ENCODE results near the gene OXGR1.
"Not testable (repeated sequence)": the region's sequence is repeated elsewhere in the genome, so short reads cannot be mapped to it uniquely, and the experiment has no call there.

OXGR1 gene

DNA sequence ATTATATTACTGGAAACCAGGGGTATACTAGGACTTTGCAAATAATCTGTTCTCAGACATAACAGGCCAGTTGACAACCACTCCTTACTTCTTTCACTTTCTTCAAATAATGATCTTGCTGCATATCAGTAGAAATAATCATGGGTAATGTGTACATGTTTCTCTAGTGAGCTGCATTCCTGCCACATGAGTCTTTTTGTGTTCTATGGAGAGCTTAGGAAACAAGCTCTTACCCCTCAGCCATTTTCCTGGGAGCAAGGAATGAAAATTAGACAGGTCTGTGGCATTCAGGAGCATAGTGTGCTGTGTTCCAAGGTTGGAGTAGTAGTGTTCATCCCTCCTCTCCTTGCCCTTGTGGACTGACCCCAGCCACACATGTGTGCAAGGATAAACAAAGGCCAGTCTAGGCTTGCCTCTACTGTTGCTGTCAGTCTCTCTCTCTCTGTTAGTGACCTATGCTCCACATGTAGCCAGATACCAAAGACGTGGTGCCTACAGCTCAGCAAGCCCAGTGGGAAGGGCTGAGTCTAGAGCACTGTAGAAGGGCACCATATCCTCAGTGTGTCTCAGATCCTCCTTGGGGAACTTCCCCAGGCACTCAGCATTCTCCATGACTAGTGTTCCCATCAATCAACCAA lies 11.5 kb upstream of the OXGR1 start:
- no peak for DNase-seq (ENCODE audit: low spot score)

DNA sequence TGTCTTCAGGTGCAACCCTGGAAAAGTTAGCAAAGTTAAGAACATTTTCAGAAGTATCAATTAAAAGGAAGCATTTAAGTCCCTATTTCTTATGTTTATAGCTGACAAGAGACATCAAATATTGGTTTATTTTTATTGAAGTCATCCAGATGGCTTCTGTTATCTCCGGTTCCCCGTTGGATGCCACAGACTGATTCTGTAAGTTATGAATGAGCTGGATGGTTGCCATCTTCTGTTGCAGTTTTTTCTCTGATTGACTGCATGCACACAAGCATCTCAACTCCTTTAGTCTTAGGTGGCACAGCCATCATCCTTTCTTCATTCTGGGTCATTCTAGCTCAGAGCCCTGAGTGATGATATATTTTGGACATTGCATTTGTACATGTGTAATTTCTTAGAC lies 10.6 kb upstream of the OXGR1 start:
- DNase-seq (ENCODE audit: low spot score), result no peak

DNA sequence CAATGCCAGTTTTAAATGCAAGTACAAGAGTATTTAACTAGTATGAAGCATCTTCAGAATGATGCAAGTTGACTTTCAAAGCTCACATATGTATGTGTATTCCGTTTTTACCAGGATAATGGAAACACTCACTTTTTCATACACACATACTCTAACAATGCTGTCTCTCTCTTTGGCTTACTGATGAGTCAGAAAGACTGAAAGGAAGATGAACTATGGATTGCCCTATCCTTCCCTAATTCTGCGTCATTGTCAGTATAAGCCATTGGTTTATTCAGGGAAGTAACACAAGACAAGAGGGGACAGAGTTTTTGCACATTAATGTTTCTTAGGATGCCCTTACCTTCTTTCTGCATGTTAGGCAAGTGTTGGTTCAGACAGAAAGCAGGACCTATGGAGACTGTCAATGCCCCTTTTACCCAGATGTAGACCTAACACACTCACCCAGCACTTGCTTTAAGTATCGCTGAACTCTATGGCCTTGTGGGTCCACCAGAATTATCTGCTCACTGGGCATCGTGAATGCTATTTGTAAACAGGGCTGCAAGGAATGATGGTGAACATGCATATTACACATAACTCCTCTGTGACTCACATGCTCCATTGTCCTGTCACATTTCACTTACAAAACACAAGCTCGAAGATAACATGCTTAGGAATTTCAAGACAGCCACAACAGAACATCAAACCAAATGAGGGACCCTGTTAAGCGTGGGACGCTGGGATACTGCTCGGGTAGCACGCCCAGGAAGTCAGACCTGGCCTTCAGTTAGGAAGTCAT lies 10.0 kb upstream of the OXGR1 start:
- DNase-seq (ENCODE audit: low spot score), result no peak

DNA sequence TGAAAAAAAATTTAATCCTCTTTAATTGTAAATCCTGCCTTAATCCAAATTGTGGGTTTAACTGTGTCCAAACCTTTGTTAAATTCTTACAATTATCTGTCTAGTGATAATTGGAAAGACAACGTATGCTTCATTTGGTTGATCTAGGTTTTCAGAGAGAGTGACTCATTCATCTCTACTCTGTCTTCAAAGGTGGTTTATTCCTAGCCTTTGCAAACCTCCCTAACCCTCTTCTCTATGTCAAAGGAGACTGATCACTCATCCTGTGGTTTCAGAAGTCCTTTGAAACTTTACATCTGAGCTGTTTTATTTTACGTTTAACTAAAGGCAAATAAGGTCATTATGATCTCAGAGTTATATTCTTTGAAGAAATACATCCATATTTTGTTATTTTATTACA lies 8.8 kb upstream of the OXGR1 start:
- no peak for DNase-seq (ENCODE audit: low spot score)

DNA sequence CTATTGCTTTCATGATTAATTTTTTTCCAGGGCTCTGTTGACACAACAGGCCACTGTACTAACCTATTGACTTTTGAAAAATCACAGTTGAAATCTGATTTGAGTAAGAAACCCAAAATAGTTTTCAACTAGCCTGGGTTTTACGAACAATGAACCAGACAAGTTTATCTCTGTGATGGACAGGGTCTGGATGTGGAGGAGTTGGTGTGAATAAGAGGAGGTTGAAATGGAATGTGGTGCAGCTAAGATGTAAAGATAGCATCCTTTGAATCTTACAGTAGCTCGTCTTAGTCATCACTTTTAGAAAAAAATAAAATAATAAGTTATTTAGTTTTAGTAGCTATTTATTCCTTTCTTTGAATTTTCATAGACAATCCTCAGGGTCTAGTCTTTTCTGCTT lies 8.3 kb upstream of the OXGR1 start:
- no peak for DNase-seq (ENCODE audit: low spot score)

DNA sequence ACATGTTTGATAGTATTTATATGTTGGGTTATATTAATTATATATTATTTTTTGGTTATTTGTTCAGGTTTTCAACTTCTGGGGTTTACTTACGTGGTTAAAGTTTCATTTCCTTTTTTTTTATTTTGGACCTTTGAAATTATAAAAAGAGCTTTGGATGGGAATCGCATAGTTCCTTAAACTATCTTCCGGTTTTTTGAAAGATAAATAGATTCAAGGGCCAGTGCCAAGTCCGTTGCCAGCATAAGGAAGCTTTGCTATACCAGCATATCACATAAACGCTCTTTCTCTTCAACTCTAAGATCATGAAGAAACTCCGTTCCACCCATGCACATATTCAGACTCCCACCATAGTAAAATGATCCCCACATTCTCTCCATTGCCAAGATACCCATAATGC lies 7.4 kb upstream of the OXGR1 start:
- DNase-seq (ENCODE audit: low spot score), result no peak

DNA sequence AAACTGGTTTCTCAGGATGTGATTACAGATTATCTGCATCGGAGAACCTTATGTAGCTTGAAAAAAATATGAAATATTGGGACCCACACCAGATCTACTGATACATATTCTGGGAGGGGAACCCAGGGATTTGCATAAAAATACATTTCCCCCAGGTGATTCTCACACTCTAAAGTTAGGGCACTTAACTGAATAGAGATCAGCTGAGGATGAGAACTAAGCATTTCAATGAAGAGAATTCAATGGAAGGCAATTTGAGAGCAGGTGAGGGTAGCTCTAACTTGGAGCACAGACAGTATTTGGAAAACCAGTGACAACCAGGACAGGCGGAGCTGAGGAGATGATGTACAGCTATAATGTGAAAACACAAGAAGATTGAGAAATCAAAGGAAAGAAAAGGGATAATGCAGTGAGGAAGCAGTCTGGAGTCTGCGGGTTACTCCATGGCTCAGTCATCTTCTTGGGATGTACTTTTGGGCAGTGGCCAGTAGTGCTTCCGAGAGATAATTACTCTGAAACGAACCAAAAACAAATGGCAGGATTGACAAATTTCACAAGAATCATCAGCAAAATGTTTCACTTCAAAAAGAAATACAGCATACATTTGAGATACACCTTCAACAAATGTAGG lies 6.1 kb upstream of the OXGR1 start:
- DNase-seq (ENCODE audit: low spot score), result no peak

DNA sequence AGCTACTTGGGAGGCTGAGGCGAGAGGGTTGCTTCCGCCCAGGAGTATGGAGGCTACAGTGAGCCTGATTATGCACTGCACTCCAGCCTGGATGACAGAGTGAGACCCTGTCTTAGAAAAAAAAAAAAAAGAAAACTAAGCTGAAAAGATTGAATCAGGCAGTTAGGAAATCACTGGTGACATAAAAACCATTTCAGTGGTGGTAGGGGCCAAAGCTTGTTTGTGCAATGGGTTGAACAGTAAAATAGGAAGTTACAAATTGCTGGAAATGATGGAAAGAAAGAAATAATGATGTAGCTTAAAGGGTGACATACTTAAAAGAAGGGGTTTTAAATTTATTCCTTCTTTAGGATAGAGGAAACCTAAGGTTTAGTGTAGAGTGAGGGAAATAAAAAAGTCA lies 4.8 kb upstream of the OXGR1 start:
- no peak for DNase-seq (ENCODE audit: low spot score)

DNA sequence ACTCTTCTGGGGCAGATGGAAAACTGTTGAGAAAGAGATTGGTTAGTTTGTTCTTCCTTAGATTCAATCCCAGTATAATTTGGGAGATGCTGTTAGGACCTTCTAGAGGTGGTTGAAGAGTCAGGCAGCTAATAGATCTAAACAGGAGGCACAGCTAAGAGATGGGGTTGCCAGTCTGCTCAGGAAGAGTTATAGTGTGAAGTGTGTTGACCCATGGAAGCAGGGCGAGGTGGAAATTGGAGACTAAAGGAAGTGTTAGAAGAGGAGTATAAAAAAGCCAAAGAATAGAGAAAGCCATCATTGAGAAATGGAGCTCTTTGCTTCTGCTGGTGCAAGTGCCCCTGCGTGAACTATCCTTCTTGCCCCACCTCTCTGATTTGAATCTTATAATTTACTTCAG lies 3.8 kb upstream of the OXGR1 start:
- DNase-seq (ENCODE audit: low spot score), result no peak

DNA sequence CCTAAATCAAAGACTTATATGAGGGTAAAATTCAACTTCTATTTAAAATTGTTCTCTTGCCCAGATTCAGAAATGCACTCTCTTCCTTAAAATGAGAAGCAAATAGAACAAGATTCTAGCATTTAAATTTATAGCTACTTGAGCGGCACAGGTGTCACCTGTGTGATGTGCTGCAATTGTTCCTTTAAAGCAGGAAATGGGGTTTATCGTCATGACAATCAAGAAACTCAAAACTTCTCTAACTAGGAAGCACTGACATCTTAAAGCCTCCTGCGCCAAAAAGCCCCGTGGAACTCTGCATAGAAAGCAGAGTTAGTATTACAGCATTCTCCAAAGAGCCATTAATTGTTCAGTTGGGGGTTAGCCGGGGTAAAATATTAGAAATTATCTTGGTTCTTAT lies 2.6 kb upstream of the OXGR1 start:
- DNase-seq (ENCODE audit: low spot score), result no peak

DNA sequence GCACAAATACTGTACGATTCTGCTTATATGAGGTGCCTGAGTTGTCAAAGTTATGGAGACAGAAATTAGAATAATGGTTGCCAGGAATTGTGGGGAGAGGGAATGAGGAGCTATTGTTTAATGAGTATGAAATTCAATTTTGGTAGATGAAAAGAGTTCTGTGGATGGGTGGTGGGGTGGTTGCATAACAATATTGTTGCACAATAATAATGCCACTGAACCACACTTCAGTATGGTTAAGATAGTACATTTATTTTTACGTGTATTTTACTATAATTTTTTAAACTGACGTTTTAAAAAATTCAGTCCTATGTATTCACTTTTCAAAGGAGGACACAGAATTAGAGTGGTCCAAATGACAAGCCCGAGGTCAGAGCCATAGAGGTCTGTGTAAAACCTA lies 1.8 kb upstream of the OXGR1 start:
- DNase-seq (ENCODE audit: low spot score), result no peak

DNA sequence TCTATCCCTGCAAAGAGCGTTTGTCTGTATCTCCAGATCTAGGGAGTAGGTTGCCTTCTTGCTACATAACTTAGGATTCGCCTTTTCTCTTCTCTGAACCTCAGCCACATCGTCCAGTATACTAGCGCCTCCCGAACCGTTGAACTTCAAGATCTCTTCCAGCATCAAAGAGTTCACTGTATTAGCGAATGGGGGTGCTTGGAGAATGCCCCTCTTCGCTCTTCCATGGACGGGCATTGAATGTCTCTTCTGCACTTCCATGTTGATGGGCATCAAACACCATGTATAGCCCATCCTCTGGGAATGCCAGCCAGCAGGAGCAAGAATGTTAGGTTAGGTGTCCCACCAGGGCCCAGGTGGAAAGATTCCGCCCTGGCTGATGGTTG lies 575 bp upstream of the OXGR1 start:
- no peak for DNase-seq (ENCODE audit: low spot score)

DNA sequence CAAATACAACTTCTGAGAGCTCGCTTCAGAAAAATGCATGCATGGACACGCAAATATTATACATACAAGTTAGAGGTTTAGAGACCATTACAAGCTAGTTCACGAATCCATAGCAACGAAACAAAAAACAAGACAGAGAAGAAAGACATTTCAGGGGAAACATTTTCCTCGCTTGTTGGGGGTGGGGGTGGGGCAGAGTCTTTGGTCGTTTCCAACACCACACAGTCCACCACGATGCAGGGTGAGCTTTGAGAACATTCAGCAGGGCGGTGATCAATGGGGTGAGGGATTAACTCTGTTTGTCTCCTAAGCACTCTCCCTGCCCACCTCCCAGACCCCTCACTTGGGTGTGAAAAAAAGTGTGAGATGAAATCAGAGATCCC lies 651 bp downstream of the OXGR1 start:
- peak; percentile 5 for DNase-seq (ENCODE audit: low spot score)

DNA sequence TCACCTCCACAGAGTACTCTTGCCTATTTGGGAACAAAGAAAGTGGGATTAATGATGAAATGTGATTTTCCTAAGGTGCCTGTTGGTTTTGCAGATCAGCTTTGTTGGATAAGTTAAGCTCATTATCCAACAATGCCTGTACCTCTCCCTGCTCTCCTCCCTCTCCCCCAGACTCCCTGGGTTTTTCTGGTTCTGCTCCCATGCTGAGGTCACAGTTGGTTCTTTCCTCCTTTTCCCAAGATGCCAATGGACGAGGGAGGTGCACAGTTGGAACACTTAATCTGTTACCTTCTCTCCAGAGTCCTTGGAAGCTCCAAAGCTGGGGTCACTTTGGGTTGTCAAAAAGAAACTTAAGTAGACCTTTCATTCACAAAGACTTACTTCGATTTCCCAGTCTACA lies 1.6 kb downstream of the OXGR1 start:
- no peak for DNase-seq (ENCODE audit: low spot score)

DNA sequence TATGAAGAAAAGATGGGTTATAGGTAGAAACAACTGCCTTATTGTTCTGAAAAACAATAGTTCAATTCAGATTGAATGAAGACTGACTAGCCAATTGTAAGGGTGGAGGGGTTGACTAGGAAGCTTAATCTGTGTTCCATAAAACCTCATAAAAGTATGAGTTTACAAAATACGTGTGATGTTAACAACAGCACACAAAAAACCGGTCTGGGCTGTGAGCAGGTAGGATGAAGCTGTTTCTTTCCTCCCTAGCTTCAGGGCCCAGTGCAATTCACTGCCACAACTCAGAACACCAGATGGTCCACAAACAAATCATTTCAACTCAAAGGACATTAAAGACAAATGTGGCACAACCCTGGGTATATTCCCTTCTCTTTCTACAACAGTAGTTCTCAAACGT lies 3.2 kb downstream of the OXGR1 start:
- DNase-seq (ENCODE audit: low spot score), result no peak

DNA sequence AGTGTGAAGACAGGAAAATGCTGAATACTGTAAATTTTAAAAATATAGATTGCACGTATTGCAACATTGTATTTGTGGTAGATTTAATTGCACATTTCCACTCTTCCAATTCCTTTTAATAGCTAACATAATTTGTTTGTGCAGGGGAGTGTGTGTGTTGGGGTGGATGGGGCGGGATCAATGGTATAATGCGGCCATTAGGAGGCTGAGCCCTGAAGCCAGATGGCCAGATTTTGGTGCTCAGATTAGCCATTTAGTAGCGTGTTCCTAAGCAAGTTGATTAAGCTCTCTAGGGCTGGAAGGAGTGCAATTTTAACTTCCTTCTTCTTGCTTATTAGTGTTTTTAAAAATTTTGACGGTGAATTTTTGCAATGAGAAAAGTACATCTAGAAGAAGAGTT lies 5.8 kb downstream of the OXGR1 start:
- no peak for DNase-seq (ENCODE audit: low spot score)

DNA sequence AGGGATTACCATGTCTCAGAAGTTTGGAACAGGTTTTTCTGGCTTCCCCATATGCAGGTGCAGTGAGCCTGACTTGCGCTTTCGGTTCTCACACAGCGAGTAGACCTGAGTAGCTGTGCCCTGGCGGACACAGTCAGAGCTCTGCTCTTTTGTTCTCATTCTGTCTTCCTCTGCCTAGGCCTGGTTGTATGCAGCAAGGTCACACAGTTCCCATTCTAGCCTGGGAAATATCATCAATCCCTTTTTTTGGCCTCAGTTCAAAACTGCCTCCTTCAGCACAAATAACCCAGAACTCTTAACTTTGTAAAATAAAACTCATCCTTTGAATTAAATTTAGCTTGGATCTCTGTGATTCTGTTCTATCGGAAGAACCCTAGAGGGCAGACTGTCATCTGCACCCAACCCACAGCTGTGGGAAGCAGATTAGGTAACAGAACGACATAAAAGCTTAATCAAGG lies 10.2 kb downstream of the OXGR1 start:
- peak; percentile 31 for DNase-seq (ENCODE audit: low spot score)

DNA sequence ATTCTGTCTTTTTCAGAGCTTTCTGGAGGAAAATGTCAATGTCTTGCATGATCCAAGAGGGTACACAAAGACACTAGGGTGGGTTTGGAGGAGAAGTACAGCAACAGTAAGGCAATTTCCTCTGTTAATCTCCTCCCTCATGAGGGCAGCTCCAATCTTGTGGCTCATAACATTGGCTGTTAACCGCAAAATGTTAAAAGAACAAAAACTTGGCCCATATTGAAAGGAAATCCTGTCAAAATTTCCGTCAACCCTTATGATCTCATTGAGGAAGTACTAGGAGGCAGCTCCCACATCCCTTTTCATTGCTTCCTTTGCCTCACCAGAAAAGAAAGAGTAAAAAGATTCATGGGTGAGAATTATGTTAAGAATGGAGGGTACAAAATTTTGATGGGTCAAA lies 11.6 kb downstream of the OXGR1 start:
- peak; percentile 14 for DNase-seq (ENCODE audit: low spot score)

DNA sequence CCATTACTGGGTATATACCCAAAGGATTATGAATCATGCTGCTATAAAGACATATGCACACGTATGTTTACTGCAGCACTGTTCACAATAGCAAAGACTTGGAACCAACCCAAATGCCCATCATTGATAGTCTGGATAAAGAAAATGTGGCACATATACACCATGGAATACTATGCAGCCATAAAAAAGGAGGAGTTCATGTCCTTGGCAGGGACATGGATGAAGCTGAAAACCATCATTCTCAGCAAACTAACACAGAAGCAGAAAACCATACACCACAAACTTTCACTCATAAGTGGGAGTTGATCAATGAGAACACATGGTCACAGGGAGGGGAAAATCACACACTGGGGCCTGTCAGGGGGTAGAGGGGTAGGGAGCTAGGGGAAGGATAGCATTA lies 14.4 kb downstream of the OXGR1 start:
- DNase-seq (ENCODE audit: low spot score), result not testable (repeated sequence)

DNA sequence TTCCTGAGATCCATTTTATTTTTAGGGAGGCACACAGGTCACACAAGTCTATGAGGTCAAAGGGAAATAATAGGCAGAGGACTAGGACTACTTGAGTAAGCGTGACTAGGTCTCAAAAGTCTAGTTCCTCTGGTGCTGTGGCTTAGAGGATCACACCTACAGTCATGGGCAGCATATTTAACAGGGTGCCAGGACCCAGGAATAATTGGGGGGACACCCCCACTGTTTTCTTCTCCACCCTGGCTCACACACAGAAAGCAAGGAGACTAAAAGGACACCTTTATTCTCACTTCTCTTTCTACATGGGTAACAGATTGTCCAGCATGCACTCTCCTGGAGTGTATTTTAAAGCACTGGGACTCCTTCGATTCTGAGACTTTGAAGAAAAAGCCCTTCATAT lies 26.2 kb downstream of the OXGR1 start:
- no peak for DNase-seq (ENCODE audit: low spot score)

DNA sequence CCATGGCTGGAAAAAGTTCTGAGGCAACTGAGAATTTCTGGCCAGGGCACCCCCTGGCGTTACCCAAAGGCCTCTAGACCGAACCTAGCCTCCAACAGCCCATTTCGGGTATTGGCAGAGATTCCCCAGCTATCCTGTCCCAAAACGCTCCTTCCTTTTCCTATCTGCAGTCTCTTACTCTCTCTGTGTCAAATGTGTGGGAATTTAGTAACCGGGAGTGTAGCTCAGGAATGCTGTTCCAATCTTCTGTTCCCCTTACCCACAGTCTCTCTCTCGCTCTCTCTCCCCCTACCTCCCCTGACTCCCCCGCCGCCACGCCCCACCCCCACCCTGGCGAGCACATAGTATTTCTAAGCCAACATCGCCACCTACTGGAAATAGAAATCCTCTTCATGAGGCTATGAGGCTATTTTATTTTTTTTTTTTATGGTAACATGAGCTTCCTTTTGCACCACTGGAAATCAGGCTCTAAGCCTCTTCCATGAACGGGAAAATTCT lies 27.0 kb downstream of the OXGR1 start:
- DNase-seq (ENCODE audit: low spot score), result no peak

DNA sequence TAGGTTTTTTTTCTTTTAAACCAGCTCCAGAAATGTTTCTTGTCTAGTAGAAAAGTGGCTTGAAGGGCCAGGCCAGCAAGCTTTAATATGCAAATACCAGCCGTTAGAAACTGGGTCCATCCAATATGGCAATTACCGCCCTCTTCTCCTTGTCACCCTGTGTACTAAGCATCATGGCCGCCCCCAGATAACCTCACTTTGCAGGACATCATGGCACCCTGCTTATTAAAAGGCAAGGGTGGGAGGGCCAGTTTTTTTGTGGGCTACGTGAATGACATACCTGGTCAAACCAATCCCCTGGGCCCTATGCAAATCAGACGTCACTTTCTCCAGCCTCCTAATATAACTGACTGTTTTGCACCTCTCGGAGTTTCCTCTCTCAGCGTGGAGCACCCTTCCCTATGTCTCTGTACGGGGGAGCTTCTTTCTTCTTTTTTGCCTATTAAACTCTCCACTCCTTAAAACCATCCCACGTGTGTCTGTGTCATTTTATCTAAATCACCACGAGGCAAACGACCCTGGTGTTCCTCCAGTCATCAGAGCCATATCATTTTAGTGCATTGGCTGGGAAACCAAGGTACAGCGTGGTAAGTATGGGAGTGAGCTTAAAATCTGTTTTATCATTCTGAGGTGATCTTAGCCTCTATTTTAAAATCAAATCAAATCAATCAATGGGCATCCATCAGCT lies 27.7 kb downstream of the OXGR1 start:
- no peak for DNase-seq (ENCODE audit: low spot score)

Measured in Ammon's horn (tissue), 1 donor.